A549 treated with Mapracorat at 1 μM for 4 hours (cell line): ENCODE measurements around the gene TSKU. TPM values are rescaled to one million over a fixed set of nuclear protein-coding genes. Genes with fewer than 3 reads are reported as not detected.

Experiments
- total RNA-seq: library from RNA; stranded (reverse); fragments of 200-300 nt; extraction: Qiagen RNA extraction; gene quantifications from 5 replicates; pipeline ENCODE4 v1.2.3, GENCODE V29; 2022

The TSKU gene
- 109 to 152 TPM (median 142 TPM) in 5 replicates for total RNA-seq

GRCh38 chr11:76783294-76783895 lies at the start of gene TSKU:
Gene TSKU, plus strand, starts transcription at chr11:76783356. Its CDS starts 12,261 bp downstream, at chr11:76795617.

Other genes starting within 250 kb of the TSKU start
- 0.17 to 0.47 TPM (median 0.24 TPM) in 5 replicates for gene LRRC32, start 112.6 kb upstream of the TSKU start, total RNA-seq
- 13.4 to 20.9 TPM (median 17.2 TPM) in 5 replicates for gene ACER3, start 77.6 kb downstream of the TSKU start, total RNA-seq